SHP77 treated with DMSO at 0.1 percent for 48 hours (cell line): ENCODE measurements around the gene PIK3CB.
A peak's percentile ranks its signal among the peaks of the same experiment; 100 is the strongest.
"Not testable (repeated sequence)": the region's sequence is repeated elsewhere in the genome, so short reads cannot be mapped to it uniquely, and the experiment has no call there.

Experiments
- DNase-seq: peaks from one replicate; lab custom pipeline; 2025; lab: John Stamatoyannopoulos, UW

The PIK3CB gene

DNA sequence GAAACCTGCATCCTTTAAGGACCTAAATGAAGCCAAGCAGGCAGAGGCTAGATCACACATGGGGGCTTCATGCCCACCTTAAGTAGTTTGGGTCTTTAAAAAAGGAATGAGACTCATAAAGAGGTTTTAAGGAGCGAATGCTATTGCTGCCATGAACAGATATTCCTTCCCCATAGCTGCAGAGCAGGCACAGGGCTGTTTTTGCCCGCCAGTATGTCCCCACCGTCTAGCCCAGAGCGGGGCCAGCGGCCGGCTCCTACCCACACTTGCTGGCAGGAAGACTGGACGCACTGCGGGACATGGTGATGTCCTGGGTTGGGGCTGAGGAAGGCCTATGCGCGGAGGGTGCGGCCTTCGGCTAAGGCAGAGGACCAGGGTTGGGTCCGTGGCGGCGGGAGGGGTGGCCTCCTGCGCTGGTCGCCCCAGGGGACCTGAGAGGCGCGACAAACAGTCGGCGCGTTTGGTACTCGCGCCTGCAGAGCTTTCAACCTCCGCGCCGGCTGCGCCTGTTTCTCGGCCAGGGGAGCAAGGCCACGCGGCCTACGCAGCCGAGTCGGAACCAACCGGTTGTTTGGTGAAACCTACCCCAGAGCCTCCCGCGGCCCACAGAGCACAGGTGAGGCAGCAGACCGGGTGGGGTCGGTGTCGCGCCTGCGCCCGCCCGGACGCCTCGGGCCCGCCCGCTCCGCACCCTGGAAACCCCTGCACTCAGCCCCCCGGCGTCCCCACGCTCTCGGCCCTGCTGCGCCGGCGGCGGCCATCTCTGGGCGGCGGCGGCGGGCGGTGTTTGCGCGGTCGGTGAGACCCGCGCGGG is 226.2 kb downstream of the PIK3CB start, which contains the start of gene FAIM:
Gene FAIM, plus strand, starts transcription at position 450 of the 814 bp plus-strand sequence. CDS start 10,956 bp downstream, outside the sequence.
- DNase-seq, result peak; percentile 6

DNA sequence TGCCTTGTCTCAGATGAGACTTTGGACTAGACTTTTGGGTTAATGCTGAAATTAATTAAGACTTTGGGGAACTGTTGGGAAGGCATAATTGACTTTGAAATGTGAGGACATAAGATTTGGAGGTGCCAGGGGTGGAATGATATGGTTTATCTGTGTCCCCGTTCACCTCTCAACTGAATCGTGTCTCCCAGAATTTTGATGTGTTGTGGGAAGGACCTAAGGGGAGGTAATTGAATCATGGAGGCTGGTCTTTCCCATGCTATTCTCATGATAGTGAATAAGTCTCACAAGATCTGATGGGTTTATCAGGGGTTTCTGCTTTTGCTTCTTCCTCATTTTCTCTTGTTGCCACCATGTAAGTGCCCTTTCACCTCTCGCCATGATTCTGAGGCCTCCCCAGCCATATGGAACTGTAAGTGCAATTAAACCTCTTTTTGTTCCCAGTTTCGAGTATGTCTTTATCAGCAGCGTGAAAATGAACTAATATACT is 230.6 kb downstream of the PIK3CB start:
- DNase-seq, result not testable (repeated sequence)
